ENCODE data around the gene CFAP251. TPM values are rescaled to one million over a fixed set of nuclear protein-coding genes. Genes with fewer than 3 reads are reported as not detected.

The CFAP251 gene
- total RNA-seq, 1 donor from 2014 or later = 2.6 TPM

DNA sequence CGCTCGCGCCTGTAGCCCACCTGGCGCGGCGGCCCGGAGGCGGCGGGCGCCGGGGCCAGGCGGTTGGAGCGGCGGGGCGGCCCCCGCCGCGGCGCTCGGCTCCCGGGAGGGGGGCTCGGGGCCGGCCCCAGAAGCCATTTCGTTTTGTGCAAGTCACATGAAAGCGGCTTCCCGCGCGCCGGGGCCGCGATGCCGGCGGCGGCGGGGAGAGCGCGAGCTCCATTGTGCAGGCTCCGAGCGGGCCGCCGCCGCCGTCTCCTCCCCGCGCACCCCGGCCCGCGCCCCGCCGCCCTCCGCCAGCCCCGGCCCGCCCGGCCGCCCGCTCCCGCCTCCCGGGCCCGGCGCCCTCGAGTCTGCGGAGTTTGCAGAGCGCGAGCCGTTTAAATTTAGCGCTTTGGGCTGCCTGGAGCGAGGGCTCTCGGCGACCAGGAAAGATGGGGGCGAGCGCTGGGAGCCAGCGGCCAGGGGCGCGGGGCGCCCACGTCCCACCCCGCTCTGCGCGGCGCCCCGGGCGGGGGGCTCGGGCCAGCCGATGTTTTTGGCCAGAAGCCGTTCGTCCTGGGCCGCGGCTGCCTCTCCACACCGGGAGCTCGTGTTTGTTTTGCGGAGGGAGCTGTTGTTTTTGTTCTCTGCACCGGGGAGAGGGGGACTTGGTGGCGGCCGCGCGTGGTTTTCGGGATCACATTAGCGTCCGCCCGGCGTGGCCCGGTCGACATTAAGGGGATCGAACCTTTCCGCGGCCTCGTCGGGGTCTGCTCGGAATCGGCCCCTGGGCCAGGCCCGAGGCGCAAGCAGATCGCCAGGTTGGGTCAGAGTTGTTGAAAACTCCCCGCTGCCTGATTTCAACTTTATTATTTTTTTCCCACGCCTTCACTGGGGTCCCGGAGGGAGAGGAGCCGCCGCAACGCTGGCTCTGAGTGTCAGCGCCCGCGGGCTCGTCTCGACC lies 104.3 kb downstream of the CFAP251 start:
- H3K9me3 ChIP-seq (ENCODE audit: control insufficient read depth in 3 of 3, low read length in 3 of 3) = peaks cover 0 to 2% (median 0%) of the 10 kb centered on the region in 3 donors
- no peaks in the 10 kb centered on the region for H3K36me3 ChIP-seq (ENCODE audit: control insufficient read depth in 3 of 3, insufficient read depth in 3 of 3, low read length in 3 of 3)
- H3K9ac ChIP-seq (ENCODE audit: low read depth in 1 of 3, low read length in 3 of 3) = peak overlapping the region; percentile 77 to 89 (median 87)
- peak overlapping the region; percentile 89 for H3K27ac ChIP-seq (ENCODE audit: low read depth, low read length)
- H3K27me3 ChIP-seq (ENCODE audit: control insufficient read depth in 3 of 3, insufficient read depth in 3 of 3, low read length in 3 of 3) = no peaks in the 10 kb centered on the region
- H3K4me1 ChIP-seq (ENCODE audit: control insufficient read depth in 3 of 3, insufficient read depth in 3 of 3, low read length in 3 of 3) = peaks cover 36 to 40% (median 38%) of the 10 kb centered on the region in 3 donors
- peak overlapping the region; percentile 54 to 76 (median 76) for H3K4me3 ChIP-seq (ENCODE audit: low read length in 3 of 3)

DNA sequence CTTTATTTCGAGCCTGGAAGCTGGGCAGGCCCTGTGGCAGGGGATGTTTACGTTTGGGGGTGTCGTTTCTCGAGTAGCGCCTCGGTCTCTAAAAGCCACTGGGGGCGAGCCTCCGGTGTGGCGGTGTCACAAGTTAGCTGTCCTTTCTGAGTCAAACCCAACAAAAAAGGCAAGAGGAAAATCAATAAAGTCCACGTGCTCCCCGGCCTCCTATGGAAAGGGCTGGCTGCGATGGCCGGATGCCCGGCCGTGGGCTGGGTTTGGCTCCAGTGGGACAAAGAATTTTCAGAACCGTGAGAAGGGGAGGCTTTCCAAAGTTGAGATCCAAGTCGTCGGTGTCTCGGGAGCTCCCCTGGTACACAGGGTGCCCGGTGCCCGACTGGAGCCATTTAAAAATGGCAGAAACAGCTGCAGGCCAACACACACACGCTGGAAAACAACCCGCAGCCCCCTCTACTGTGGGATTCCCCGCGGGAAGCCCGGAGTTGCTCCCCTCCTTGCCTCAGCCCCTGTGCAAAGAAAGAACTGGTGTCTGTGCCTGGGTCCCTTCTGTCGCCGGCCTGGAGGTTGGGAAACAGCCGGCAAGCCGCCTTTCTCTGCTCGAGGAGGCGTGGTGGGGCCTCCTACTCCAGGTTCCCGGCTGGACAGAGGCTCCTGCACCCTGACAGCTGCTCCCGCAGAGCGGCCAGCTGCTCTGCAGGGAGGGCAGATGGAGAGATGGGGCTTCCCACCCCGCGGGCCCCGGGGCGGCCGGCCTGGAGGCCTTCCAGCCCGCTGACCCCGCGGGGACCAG lies 105.1 kb downstream of the CFAP251 start:
- Histone ChIP-seq H3K4me3 (ENCODE audit: low read length in 3 of 3) (peak overlapping the region; percentile 54 to 76 (median 76)), H3K36me3 (ENCODE audit: control insufficient read depth in 3 of 3, insufficient read depth in 3 of 3, low read length in 3 of 3) (no peaks in the 10 kb centered on the region), H3K27me3 (ENCODE audit: control insufficient read depth in 3 of 3, insufficient read depth in 3 of 3, low read length in 3 of 3) (no peaks in the 10 kb centered on the region), H3K9ac (ENCODE audit: low read depth in 1 of 3, low read length in 3 of 3) (peak overlapping the region; percentile 77 to 89 (median 87)), H3K4me1 (ENCODE audit: control insufficient read depth in 3 of 3, insufficient read depth in 3 of 3, low read length in 3 of 3) (peaks cover 45 to 48% (median 47%) of the 10 kb centered on the region in 3 donors), H3K27ac (ENCODE audit: low read depth, low read length) (peak overlapping the region; percentile 89), H3K9me3 (ENCODE audit: control insufficient read depth in 3 of 3, low read length in 3 of 3) (no peaks in the 10 kb centered on the region)

DNA sequence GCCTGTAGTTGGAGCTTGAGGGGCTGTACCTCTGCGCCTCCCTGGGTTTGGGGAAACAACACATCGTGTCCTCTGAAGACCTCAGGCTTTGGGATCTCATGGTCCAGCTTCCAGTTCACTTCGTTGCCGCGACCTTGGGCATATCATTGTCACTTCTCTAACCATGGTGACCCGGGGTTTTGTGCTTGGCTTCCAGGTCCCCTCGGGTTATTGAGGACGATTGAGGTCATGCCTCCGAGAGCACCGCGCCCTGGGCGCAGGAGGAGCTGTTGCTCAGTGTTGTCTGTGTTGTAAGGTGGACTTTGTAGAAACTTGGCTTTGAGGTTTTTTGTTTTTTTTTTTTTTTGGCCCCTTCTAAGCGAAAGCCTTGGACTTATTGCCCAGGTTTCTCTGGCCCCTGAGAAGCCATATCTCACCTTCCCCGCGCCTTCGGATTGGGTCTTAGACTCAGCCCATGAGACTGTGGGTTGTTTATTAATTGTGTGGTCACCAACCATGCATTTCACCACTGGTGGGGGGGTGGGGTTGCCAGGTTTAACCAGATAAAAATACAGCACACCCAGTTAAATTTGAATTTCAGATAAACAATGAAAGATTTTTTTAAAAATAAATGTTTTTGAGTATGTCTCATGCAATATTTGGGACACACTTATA lies 105.9 kb downstream of the CFAP251 start:
- Histone ChIP-seq H3K4me3 (ENCODE audit: low read length in 3 of 3) (peak overlapping the region; percentile 52 to 76 (median 76)), H3K9ac (ENCODE audit: low read depth in 1 of 3, low read length in 3 of 3) (peak overlapping the region; percentile 77 to 89 (median 87)), H3K36me3 (ENCODE audit: control insufficient read depth in 3 of 3, insufficient read depth in 3 of 3, low read length in 3 of 3) (no peaks in the 10 kb centered on the region), H3K9me3 (ENCODE audit: control insufficient read depth in 3 of 3, low read length in 3 of 3) (no peaks in the 10 kb centered on the region), H3K4me1 (ENCODE audit: control insufficient read depth in 3 of 3, insufficient read depth in 3 of 3, low read length in 3 of 3) (peaks cover 52 to 56% (median 54%) of the 10 kb centered on the region in 3 donors), H3K27ac (ENCODE audit: low read depth, low read length) (peak overlapping the region; percentile 89), H3K27me3 (ENCODE audit: control insufficient read depth in 3 of 3, insufficient read depth in 3 of 3, low read length in 3 of 3) (no peaks in the 10 kb centered on the region)

DNA sequence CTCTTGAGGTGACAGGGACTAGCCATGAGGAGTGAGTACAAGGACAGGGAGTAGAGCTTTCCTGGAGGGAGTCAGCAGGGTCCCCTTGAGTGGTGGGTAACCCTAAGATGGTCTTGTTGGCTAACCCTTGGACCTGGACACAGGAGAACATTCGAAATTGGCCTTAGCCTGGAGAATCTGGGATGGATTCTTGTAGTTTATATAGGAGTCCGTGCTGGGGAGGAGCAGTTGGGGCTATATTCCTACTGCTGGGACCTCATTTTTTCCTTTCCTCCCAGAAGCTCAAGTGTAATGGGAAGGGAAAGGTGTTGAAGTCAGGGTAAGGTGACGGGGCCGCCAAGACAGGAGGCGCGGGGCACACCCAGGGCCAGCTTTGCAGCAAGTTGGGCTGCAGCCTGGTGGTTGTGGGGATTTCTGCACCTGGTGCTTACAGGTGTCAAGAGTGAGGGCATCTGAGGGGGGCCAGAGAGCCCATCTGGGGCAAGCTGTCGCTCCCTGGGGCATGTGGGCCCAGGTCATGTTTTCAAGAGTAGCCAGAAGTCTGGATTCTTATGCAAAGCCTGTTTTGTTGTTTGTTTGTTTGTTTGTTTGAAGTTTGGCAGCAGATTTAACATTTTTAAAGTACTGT lies 108.4 kb downstream of the CFAP251 start:
- Histone ChIP-seq H3K9ac (ENCODE audit: low read depth in 1 of 3, low read length in 3 of 3) (no peak overlapping the region), H3K4me3 (ENCODE audit: low read length in 3 of 3) (no peak overlapping the region), H3K27me3 (ENCODE audit: control insufficient read depth in 3 of 3, insufficient read depth in 3 of 3, low read length in 3 of 3) (no peaks in the 10 kb centered on the region), H3K4me1 (ENCODE audit: control insufficient read depth in 3 of 3, insufficient read depth in 3 of 3, low read length in 3 of 3) (peaks cover 55 to 61% (median 58%) of the 10 kb centered on the region in 3 donors), H3K36me3 (ENCODE audit: control insufficient read depth in 3 of 3, insufficient read depth in 3 of 3, low read length in 3 of 3) (peaks cover 0 to 1% (median 0%) of the 10 kb centered on the region in 3 donors), H3K27ac (ENCODE audit: low read depth, low read length) (no peak overlapping the region), H3K9me3 (ENCODE audit: control insufficient read depth in 3 of 3, low read length in 3 of 3) (no peaks in the 10 kb centered on the region)

DNA sequence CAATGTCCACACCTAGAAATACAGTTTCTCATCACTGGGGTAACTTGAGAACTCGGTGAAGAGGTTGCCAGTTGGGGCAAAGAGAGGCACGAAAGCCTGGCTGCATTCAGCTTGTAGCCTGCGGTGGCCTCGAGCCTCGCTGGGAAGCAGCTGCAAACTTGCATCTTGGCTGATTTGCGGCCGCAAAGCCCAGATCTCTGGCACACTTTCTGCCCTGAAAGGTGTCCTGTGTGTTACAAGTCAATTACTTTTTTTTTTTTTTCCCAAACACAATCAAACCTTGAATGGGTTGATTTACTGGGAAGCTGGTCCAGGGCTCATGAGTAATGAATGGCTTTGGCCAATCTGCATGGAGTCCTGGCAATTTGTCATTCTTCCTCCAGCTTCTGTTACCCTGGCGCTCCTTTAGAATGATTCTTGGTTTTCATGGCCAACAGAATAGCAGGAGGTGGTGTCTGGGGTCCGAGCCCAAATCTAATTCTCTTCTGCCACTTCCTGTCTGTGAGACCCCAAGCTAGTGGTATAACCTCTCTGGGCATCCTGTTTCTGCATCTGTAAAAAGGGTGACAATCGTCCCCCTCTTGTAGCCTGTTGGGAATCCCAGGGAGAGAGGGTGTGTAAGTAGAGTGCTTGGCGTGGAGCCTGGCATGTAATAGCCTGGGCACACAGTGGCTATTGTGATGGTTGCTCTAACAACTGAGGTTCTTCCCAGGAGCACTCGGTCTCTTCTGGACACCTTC lies 109.9 kb downstream of the CFAP251 start:
- peak overlapping the region; percentile 5 for H3K27ac ChIP-seq (ENCODE audit: low read depth, low read length)
- H3K4me1 ChIP-seq (ENCODE audit: control insufficient read depth in 3 of 3, insufficient read depth in 3 of 3, low read length in 3 of 3) = peaks cover 56 to 60% (median 58%) of the 10 kb centered on the region in 3 donors
- peak overlapping the region in 2 of 3 donors; percentile 49 to 56 for H3K4me3 ChIP-seq (ENCODE audit: low read length in 3 of 3)
- no peaks in the 10 kb centered on the region for H3K9me3 ChIP-seq (ENCODE audit: control insufficient read depth in 3 of 3, low read length in 3 of 3)
- peaks cover 0 to 1% (median 0%) of the 10 kb centered on the region in 3 donors for H3K36me3 ChIP-seq (ENCODE audit: control insufficient read depth in 3 of 3, insufficient read depth in 3 of 3, low read length in 3 of 3)
- no peaks in the 10 kb centered on the region for H3K27me3 ChIP-seq (ENCODE audit: control insufficient read depth in 3 of 3, insufficient read depth in 3 of 3, low read length in 3 of 3)
- peak overlapping the region in 1 of 3 donors; percentile 62 for H3K9ac ChIP-seq (ENCODE audit: low read depth in 1 of 3, low read length in 3 of 3)

DNA sequence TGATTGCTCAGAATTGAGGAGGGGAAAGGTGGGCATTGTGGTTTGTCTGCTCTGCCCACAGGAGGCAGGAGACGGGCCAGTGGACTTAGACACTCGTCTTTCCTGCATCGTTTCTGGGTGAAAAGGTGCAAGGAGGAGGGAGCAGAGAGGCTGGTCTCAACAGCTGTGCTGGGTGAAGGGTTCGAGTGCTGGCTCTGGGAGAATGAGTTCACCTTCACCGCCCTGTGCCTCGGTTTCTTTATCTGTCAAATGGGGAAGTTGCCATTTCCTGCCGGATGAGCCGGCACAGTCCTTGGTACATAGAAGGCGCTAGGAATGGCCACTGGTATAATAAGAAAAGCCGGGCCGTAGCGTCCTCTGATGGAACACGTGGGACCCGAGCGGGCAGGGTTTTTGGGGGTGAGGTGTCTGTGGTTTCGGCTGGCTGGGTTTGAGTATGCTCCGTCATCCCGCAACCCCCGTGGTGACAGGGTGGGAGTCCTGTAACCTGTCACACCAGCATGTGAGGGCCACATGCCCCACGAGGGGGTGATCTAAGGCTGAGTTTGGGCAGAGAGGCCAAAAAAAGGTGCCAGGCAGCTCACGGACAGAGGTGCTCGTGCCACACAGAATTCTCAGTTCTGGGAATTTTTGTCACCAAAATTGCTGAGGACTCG lies 110.6 kb downstream of the CFAP251 start:
- Histone ChIP-seq H3K9me3 (ENCODE audit: control insufficient read depth in 3 of 3, low read length in 3 of 3) (no peaks in the 10 kb centered on the region), H3K4me1 (ENCODE audit: control insufficient read depth in 3 of 3, insufficient read depth in 3 of 3, low read length in 3 of 3) (peaks cover 49 to 53% (median 51%) of the 10 kb centered on the region in 3 donors), H3K27ac (ENCODE audit: low read depth, low read length) (no peak overlapping the region), H3K4me3 (ENCODE audit: low read length in 3 of 3) (no peak overlapping the region), H3K36me3 (ENCODE audit: control insufficient read depth in 3 of 3, insufficient read depth in 3 of 3, low read length in 3 of 3) (peaks cover 0 to 1% (median 0%) of the 10 kb centered on the region in 3 donors), H3K27me3 (ENCODE audit: control insufficient read depth in 3 of 3, insufficient read depth in 3 of 3, low read length in 3 of 3) (no peaks in the 10 kb centered on the region), H3K9ac (ENCODE audit: low read depth in 1 of 3, low read length in 3 of 3) (peak overlapping the region in 1 of 3 donors; percentile 50)

DNA sequence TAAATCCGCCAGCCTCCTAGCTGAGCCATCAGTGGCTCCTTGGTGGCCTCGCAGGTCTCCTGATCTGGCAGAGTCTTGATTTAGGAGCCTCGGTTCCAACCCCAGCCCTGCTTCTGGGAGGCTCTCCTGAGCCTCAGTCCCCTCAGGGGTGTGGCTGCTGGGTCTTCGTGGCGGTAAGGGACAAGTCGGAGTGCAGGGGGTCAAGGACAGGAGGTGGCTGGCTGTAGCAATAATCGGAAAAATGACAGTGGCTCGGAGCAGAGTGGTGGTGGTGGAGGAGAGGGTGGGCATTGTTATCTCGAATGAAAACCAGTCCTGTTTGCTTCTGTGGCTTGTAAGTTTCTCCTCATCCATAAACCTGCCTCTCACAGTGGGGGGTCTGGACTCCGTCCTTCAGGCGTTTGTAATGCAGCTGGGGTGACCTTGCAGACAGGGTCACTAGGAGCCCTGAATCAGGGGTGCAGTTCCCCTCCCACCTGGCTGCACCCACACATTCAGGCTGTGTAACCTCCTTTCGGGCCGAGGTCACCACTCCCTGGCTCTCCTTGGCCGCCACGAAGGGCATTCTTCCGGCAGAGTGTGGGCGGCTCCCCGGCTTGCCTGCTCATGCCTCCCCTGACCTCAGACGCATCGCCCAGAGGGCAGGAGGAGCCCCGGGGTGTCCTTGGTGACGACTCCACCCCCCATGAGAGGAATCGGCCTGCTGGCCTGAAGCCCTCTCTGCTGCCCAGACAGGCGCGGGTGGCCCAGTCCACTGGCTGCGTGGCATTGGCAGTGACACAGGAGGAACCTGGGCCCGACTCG lies 111.4 kb downstream of the CFAP251 start:
- H3K27ac ChIP-seq (ENCODE audit: low read depth, low read length) = no peak overlapping the region
- no peak overlapping the region for H3K4me3 ChIP-seq (ENCODE audit: low read length in 3 of 3)
- H3K36me3 ChIP-seq (ENCODE audit: control insufficient read depth in 3 of 3, insufficient read depth in 3 of 3, low read length in 3 of 3) = peaks cover 0 to 1% (median 0%) of the 10 kb centered on the region in 3 donors
- no peaks in the 10 kb centered on the region for H3K27me3 ChIP-seq (ENCODE audit: control insufficient read depth in 3 of 3, insufficient read depth in 3 of 3, low read length in 3 of 3)
- no peaks in the 10 kb centered on the region for H3K9me3 ChIP-seq (ENCODE audit: control insufficient read depth in 3 of 3, low read length in 3 of 3)
- H3K4me1 ChIP-seq (ENCODE audit: control insufficient read depth in 3 of 3, insufficient read depth in 3 of 3, low read length in 3 of 3) = peaks cover 41 to 47% (median 44%) of the 10 kb centered on the region in 3 donors
- no peak overlapping the region for H3K9ac ChIP-seq (ENCODE audit: low read depth in 1 of 3, low read length in 3 of 3)

DNA sequence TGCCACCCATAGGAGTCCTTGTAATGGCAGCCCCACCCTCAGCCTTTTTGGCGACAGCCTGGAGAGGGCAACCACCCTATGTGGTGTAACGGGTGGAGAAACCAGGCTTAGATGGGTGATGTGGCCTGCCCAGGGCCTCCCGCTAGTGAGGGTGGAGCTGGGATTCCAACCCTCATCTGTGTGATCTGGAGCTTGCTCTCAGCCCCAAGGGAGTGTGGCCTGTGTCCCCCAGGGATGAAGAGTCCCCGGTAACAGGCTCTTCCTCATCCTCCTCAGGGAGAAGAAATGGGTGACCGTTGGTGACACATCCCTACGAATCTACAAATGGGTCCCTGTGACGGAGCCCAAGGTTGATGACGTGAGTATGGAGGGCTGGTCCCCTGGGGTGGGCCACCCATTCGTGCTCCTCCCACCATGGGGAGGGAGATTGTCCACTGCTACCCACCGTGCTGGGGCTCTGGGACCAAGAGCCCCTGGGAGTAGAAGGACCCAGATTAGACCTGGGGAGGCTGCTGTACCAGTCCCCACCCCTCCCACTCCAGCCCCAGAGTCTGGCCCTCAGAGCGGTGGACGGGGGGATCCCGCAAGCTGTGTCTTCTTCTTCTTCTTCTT lies 112.1 kb downstream of the CFAP251 start:
- no peaks in the 10 kb centered on the region for H3K27me3 ChIP-seq (ENCODE audit: control insufficient read depth in 3 of 3, insufficient read depth in 3 of 3, low read length in 3 of 3)
- H3K4me3 ChIP-seq (ENCODE audit: low read length in 3 of 3) = no peak overlapping the region
- peaks cover 3 to 6% (median 4%) of the 10 kb centered on the region in 3 donors for H3K36me3 ChIP-seq (ENCODE audit: control insufficient read depth in 3 of 3, insufficient read depth in 3 of 3, low read length in 3 of 3)
- H3K9me3 ChIP-seq (ENCODE audit: control insufficient read depth in 3 of 3, low read length in 3 of 3) = no peaks in the 10 kb centered on the region
- no peak overlapping the region for H3K27ac ChIP-seq (ENCODE audit: low read depth, low read length)
- peaks cover 40 to 49% (median 42%) of the 10 kb centered on the region in 3 donors for H3K4me1 ChIP-seq (ENCODE audit: control insufficient read depth in 3 of 3, insufficient read depth in 3 of 3, low read length in 3 of 3)
- no peak overlapping the region for H3K9ac ChIP-seq (ENCODE audit: low read depth in 1 of 3, low read length in 3 of 3)
